ENCODE data around the gene MAPKAPK5.
"Not testable (repeated sequence)": the region's sequence is repeated elsewhere in the genome, so short reads cannot be mapped to it uniquely, and the experiment has no call there.

DNA sequence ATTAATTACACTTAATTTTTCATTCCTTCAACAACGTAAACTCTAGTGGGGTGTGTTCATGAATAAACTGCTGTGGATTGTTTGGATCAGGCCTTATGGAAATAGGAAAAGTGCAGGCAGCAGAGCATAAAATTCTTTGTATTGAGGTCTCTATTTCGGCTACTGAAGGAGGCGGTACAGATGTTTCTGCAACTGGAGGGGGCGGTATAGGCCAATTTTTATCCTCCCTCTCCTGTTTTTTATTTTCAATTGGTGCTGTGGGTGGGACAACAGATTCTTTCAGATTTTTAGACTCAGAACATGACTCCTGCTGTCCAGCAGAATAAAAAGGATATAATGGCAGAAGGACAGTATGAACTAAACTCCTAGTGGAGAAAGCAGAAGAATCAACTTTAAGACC, 17.7 kb upstream of the MAPKAPK5 start:
- TF ChIP-seq POLR2AphosphoS5 (IDR thresholded peaks at IDR 0.05); POLR2A (IDR thresholded peaks at IDR 0.05); EP300 (IDR thresholded peaks at IDR 0.05; ENCODE audit: low read depth): not testable (repeated sequence)
- TF ChIP-seq, protein P1, sequence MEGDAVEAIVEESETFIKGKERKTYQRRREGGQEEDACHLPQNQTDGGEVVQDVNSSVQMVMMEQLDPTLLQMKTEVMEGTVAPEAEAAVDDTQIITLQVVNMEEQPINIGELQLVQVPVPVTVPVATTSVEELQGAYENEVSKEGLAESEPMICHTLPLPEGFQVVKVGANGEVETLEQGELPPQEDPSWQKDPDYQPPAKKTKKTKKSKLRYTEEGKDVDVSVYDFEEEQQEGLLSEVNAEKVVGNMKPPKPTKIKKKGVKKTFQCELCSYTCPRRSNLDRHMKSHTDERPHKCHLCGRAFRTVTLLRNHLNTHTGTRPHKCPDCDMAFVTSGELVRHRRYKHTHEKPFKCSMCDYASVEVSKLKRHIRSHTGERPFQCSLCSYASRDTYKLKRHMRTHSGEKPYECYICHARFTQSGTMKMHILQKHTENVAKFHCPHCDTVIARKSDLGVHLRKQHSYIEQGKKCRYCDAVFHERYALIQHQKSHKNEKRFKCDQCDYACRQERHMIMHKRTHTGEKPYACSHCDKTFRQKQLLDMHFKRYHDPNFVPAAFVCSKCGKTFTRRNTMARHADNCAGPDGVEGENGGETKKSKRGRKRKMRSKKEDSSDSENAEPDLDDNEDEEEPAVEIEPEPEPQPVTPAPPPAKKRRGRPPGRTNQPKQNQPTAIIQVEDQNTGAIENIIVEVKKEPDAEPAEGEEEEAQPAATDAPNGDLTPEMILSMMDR (IDR thresholded peaks at IDR 0.05) = peak; percentile 23 to 48 (median 40)

All from transverse colon (tissue), 4 donors.